OCI-LY1 (cell line): ENCODE results near the gene UBXN6.

Source experiments
- H2AFZ ChIP-seq: fragments of 200-600 bp; sonication (generic), shearing (Covaris generic); 2 replicates; pipeline ENCODE4 v1.6.0; 2014; ENCODE audit warnings: antibody characterized with exemption, mild to moderate bottlenecking, low read length
- H3F3A ChIP-seq: fragments of 200-600 bp; sonication (generic), shearing (Covaris generic); 2 replicates; pipeline ENCODE4 v1.6.0; 2014; ENCODE audit warnings: mild to moderate bottlenecking, antibody characterized with exemption, low read length, moderate library complexity; ENCODE audit not compliant: insufficient read depth
- H3K27ac ChIP-seq: fragments of 200-600 bp; sonication (generic); 2 replicates; pipeline ENCODE4 v1.5.1; 2014; ENCODE audit warnings: low read length, mixed run types, mild to moderate bottlenecking, low read depth; ENCODE audit not compliant: poor library complexity, severe bottlenecking
- H3K27me3 ChIP-seq: fragments of 200-600 bp; sonication (generic); 2 replicates; pipeline ENCODE4 v1.6.0; 2014; ENCODE audit warnings: antibody characterized with exemption, mild to moderate bottlenecking, low read length, moderate library complexity; ENCODE audit not compliant: insufficient read depth
- H3K36me3 ChIP-seq: fragments of 200-600 bp; sonication (generic); 2 replicates; pipeline ENCODE4 v1.6.1; 2014; ENCODE audit warnings: mild to moderate bottlenecking, antibody characterized with exemption, low read length, moderate library complexity, mixed read lengths; ENCODE audit not compliant: insufficient read depth
- H3K4me1 ChIP-seq: fragments of 200-600 bp; sonication (generic); 2 replicates; pipeline ENCODE4 v1.5.1; 2014; ENCODE audit warnings: mild to moderate bottlenecking, low read length, moderate library complexity; ENCODE audit not compliant: insufficient read depth, severe bottlenecking
- H3K4me2 ChIP-seq: fragments of 200-600 bp; sonication (generic), shearing (Covaris generic); 2 replicates; pipeline ENCODE4 v1.6.1; 2014; ENCODE audit warnings: low read length
- H3K4me3 ChIP-seq: fragments of 200-600 bp; sonication (generic); 2 replicates; pipeline ENCODE4 v1.5.1; 2014; ENCODE audit warnings: low read length, low read depth, mild to moderate bottlenecking, mixed read lengths; ENCODE audit not compliant: poor library complexity, severe bottlenecking
- H3K79me2 ChIP-seq: fragments of 200-600 bp; shearing (Covaris generic); 2 replicates; pipeline ENCODE4 v1.6.1; 2016; ENCODE audit warnings: mixed run types, low read length, mixed read lengths; ENCODE audit not compliant: insufficient read depth
- H3K9ac ChIP-seq: fragments of 200-600 bp; sonication (generic), shearing (Covaris generic); 2 replicates; pipeline ENCODE4 v1.6.1; 2014; ENCODE audit warnings: mild to moderate bottlenecking, low read length, mixed read lengths
- H3K9me2 ChIP-seq: fragments of 200-600 bp; sonication (generic), shearing (Covaris generic); 2 replicates; pipeline ENCODE4 v1.6.1; 2014; ENCODE audit warnings: low read depth, mild to moderate bottlenecking, low read length, mixed read lengths
- H3K9me3 ChIP-seq: fragments of 200-600 bp; shearing (Covaris generic); 2 replicates; pipeline ENCODE4 v1.6.1; 2014; ENCODE audit warnings: low read length, mixed read lengths
- H4K20me1 ChIP-seq: fragments of 200-600 bp; sonication (generic), shearing (Covaris generic); 2 replicates; pipeline ENCODE4 v1.6.0; 2016; ENCODE audit warnings: mild to moderate bottlenecking, low read length; ENCODE audit not compliant: insufficient read depth
- EZH2 ChIP-seq: fragments of 200-600 bp; sonication (generic), shearing (Covaris generic); IDR thresholded peaks from 2 replicates; pipeline ENCODE4 v1.8.0; 2017; ENCODE audit warnings: borderline replicate concordance, mixed run types, mild to moderate bottlenecking, antibody characterized with exemption, low read length, moderate library complexity, mixed read lengths
- TF ChIP-seq, protein P1 (sequence below): fragments of 200-600 bp; sonication (generic), shearing (Covaris generic); IDR thresholded peaks from 2 replicates; pipeline ENCODE4 v1.5.1; 2017; ENCODE audit warnings: mild to moderate bottlenecking, antibody characterized with exemption, low read length, moderate library complexity, mixed read lengths

Gene UBXN6

DNA sequence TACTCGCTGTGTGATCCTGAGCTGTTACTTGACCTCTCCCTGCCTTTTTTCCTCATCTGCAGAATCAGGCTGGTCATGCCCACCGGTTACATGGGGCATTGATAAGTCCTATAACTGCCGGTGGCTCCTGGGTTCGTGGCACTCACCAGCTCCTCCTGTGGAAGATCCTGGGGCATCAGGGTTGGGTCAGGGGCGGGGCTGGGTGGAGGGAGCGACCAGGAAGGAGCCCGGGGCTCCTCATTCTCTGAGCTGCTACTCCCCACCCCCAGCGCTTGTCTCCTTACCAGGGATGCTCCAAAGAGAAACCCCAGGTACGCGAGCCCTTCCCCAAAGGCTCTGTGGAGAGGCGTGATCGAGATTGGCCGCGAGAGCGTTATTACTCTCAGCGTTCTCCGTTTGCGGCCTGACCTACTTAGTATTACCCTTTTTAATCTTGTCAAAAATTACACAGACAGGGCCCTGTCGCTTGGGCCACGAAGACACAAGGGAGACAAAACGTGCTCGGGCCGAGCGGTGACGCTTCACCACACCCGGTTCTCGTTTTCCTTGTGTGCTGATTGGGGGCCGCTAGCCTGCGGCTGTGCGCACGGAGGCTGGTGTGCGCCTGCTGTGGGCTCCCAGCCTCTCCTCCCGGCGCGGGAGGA, 25.2 kb upstream of the UBXN6 start:
- Histone ChIP-seq H3K9ac (no peak overlapping the region), H3K4me1 (no peaks in the 10 kb centered on the region), H3K27me3 (no peaks in the 10 kb centered on the region), H3K9me2 (no peaks in the 10 kb centered on the region), H3F3A (no peaks in the 10 kb centered on the region), H4K20me1 (no peaks in the 10 kb centered on the region), H3K79me2 (no peaks in the 10 kb centered on the region), H2AFZ (no peak overlapping the region), H3K36me3 (peaks cover 32% of the 10 kb centered on the region), H3K27ac (no peak overlapping the region), H3K4me2 (no peak overlapping the region), H3K4me3 (no peak overlapping the region), H3K9me3 (no peaks in the 10 kb centered on the region)
- TF ChIP-seq, protein P1, sequence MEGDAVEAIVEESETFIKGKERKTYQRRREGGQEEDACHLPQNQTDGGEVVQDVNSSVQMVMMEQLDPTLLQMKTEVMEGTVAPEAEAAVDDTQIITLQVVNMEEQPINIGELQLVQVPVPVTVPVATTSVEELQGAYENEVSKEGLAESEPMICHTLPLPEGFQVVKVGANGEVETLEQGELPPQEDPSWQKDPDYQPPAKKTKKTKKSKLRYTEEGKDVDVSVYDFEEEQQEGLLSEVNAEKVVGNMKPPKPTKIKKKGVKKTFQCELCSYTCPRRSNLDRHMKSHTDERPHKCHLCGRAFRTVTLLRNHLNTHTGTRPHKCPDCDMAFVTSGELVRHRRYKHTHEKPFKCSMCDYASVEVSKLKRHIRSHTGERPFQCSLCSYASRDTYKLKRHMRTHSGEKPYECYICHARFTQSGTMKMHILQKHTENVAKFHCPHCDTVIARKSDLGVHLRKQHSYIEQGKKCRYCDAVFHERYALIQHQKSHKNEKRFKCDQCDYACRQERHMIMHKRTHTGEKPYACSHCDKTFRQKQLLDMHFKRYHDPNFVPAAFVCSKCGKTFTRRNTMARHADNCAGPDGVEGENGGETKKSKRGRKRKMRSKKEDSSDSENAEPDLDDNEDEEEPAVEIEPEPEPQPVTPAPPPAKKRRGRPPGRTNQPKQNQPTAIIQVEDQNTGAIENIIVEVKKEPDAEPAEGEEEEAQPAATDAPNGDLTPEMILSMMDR, result no peak
- no peak for TF ChIP-seq EZH2

DNA sequence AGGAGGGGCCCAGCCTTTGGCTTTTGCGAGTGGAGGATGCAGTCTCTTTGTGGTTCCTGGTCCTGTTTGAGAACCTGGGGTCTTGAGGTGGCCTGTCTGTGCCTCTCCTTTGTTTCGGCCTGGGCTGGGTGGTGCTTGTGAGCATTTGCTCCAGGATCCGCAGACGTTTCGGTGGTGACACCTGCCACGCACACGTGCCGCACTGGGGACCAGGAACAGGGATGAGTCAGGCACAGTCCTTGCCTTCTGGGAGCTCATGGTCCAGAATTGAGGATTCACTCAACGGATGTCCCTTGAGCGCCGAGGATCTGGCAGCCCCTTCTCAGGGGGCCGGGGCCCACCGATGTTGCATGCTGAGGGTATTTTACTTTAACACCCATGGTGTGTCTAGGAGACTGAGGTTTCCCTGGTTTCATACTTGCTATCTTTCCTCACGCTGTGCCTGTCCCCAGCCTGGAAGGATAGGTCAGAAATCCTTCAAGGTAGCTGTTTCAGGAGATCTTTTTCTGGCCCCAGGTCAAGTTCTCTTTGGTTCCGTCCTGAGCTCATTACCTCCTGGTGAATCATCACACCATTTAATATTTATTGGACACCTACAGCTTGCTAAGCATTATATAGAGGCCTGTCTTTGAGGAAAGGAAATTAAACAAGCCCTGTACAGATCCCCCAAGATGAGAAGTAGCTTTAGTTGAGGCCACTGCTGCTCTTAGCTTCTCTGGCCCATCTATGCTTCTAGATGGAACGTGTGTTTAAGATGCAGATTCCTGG, 19.6 kb upstream of the UBXN6 start:
- Histone ChIP-seq H3K79me2 (peaks cover 11% of the 10 kb centered on the region), H3K9ac (no peak overlapping the region)

DNA sequence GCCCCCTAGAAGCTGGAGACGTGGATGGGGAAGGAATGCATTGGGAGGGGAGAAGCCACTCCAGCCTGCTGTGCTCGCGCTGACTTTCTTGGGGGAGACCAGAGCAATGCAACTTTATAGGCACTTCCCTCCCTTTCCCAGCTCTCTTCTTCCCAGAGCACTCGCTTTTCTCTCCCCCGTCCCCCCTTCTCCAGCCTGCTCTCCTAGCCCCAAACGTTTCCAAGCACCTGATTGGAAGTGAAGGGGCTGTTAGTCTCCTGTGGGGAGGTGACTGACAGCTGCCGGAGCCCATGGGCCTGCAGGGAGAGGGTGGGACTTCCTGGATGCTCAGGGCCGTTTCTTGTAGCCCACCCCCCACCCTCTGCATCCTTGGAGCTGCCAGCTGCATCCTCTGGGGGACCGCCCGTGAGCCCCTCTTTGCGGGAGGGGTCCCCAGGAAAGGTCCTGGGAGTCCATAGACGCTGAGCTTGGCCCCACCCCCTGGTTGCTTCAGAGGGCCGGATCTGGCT, 17.0 kb upstream of the UBXN6 start:
- H3K9me3 ChIP-seq, result no peaks in the 10 kb centered on the region
- TF ChIP-seq EZH2, result no peak
- TF ChIP-seq, protein P1, result no peak
- no peak overlapping the region for H3K27ac ChIP-seq
- peaks cover 11% of the 10 kb centered on the region for H3K79me2 ChIP-seq
- H3K9ac ChIP-seq, result peak overlapping the region; percentile 90
- no peaks in the 10 kb centered on the region for H4K20me1 ChIP-seq
- no peaks in the 10 kb centered on the region for H3K9me2 ChIP-seq
- H3K4me3 ChIP-seq, result peak overlapping the region; percentile 99
- no peaks in the 10 kb centered on the region for H3K27me3 ChIP-seq
- H2AFZ ChIP-seq, result no peak overlapping the region
- no peaks in the 10 kb centered on the region for H3F3A ChIP-seq
- H3K4me1 ChIP-seq, result peaks cover 35% of the 10 kb centered on the region
- H3K4me2 ChIP-seq, result peak overlapping the region; percentile 73
- H3K36me3 ChIP-seq, result peaks cover 30% of the 10 kb centered on the region

More for the DNA sequence above, 19.6 kb upstream of the UBXN6 start:
- Histone ChIP-seq H3K27ac (no peak overlapping the region), H3K9me2 (no peaks in the 10 kb centered on the region), H3K4me1 (peaks cover 24% of the 10 kb centered on the region), H2AFZ (no peak overlapping the region), H4K20me1 (no peaks in the 10 kb centered on the region), H3K9me3 (no peaks in the 10 kb centered on the region), H3K27me3 (no peaks in the 10 kb centered on the region), H3F3A (no peaks in the 10 kb centered on the region), H3K36me3 (peaks cover 34% of the 10 kb centered on the region), H3K4me2 (no peak overlapping the region), H3K4me3 (no peak overlapping the region)
- TF ChIP-seq, protein P1, result no peak
- TF ChIP-seq EZH2, result no peak
